ENCODE results near the gene RAP1GAP.

GRCh38 chr1:21601278-21602048 lies 67.7 kb downstream of the RAP1GAP start:
- TF ChIP-seq CTCF (IDR thresholded peaks at IDR 0.05; ENCODE audit: low read length), result no peak
- no peak for TF ChIP-seq EZH2 (IDR thresholded peaks at IDR 0.05; ENCODE audit: borderline replicate concordance, low read length)
